ENCODE measurements around the gene NPIPB2. TPM values are rescaled to one million over a fixed set of nuclear protein-coding genes. Genes with fewer than 3 reads are reported as not detected.
"Not testable (repeated sequence)": the region's sequence is repeated elsewhere in the genome, so short reads cannot be mapped to it uniquely, and the experiment has no call there.

Gene NPIPB2
- total RNA-seq, 2 donors from 2014 or later, result 2.1 to 2.4 TPM

GRCh38 chr16:11963706-11964105 lies 21.9 kb upstream of the NPIPB2 start:
- DNase-seq (no peak), ATAC-seq (no peak)
- intact Hi-C loops (cut with DNase I), result no loop called here

DNA sequence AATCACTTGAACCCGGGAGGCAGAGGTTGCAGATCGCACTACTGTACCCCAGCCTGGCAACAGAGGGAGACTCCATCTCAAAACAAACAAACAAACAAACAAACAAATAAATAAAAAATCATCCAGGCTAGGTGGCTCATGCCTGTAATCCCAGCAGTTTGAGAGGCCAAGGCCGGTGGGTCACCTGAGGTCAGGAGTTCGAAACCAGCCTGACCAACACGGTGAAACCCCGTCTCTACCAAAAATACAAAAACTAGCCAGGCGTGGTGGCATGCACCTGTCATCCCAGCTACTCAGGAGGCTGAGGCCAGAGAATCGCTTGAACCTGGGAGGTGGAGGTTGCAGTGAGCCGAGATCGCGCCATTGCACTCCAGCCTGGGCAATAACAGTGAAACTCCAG lies 21.1 kb upstream of the NPIPB2 start:
- DNase-seq; intact Hi-C loops (cut with DNase I); ATAC-seq: not testable (repeated sequence)

GRCh38 chr16:11962457-11962856 lies 20.6 kb upstream of the NPIPB2 start:
- DNase-seq; intact Hi-C loops (cut with DNase I); ATAC-seq: not testable (repeated sequence)

- no peak for DNase-seq
- ATAC-seq, result peak in 1 of 2 donors; percentile 41
- intact Hi-C loops (cut with DNase I), result no loop called here
Observed at GRCh38 chr16:11957591-11958395, 15.9 kb upstream of the NPIPB2 start.

GRCh38 chr16:11956558-11956957 lies 14.7 kb upstream of the NPIPB2 start:
- ATAC-seq (no peak), DNase-seq (no peak)
- intact Hi-C loops (cut with DNase I), result no loop called here

GRCh38 chr16:11955713-11956123 lies 13.9 kb upstream of the NPIPB2 start:
- intact Hi-C loops (cut with DNase I), result no loop called here
- ATAC-seq, result no peak
- no peak for DNase-seq

- ATAC-seq; DNase-seq; intact Hi-C loops (cut with DNase I): not testable (repeated sequence)
Observed at GRCh38 chr16:11953576-11953975, 11.7 kb upstream of the NPIPB2 start.

- DNase-seq (no peak), ATAC-seq (no peak)
- intact Hi-C loops (cut with DNase I), result no loop called here
Observed at GRCh38 chr16:11950388-11950787, 8.5 kb upstream of the NPIPB2 start.

DNA sequence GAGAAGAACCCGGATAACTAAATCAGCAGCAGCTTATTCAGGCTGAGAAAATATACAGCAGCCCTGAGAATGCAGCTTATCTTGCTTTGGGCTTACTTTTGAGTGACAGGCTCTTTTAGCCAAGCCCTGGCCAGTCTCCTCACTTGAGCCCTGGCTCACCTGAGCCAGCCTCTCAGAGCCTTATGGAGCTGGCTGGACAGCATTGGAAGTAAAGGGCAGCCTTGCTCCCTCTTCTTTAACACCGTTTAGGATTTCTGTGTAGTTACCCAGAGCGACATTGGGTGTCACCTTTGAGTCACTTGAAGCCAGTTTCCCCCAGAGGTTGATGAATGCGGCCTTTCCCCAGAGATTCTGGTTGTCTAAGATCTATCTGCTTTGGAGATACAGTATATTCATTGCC lies 7.7 kb upstream of the NPIPB2 start:
- intact Hi-C loops (cut with DNase I), result loop anchor here in 1 of 2 donors (1.0 kb wide), 1 partner anchor 119 kb away; no protein-coding TSS in a partner anchor
- peak; percentile 44 to 55 for ATAC-seq
- no peak for DNase-seq

GRCh38 chr16:11948819-11949218 lies 7.0 kb upstream of the NPIPB2 start:
- DNase-seq, result no peak
- intact Hi-C loops (cut with DNase I), result loop anchor here in 1 of 2 donors (1.0 kb wide), 1 partner anchor 119 kb away; no protein-coding TSS in a partner anchor
- no peak for ATAC-seq

GRCh38 chr16:11946433-11946832 lies 4.6 kb upstream of the NPIPB2 start:
- ATAC-seq (no peak), DNase-seq (no peak)
- intact Hi-C loops (cut with DNase I), result no loop called here

DNA sequence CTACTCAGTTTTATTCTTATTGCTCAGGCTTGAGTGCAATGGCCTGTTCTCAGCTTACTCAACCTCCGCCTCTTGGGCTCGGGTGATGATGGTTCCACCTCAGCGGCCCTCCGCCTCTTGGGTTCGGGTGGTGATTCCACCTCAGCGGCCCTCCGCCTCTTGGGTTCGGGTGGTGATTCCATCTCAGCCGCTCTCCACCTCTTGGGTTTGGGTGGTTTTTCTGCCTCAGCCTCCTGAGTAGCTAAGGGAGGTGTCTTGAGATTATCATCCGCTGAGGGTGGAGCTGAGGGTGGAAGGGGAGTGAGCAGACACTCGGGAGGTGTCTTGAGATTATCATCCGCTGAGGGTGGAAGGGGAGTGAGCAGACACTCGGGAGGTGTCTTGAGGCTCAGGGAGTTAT lies 14.5 kb downstream of the NPIPB2 start:
- DNase-seq; intact Hi-C loops (cut with DNase I); ATAC-seq: not testable (repeated sequence)

DNA sequence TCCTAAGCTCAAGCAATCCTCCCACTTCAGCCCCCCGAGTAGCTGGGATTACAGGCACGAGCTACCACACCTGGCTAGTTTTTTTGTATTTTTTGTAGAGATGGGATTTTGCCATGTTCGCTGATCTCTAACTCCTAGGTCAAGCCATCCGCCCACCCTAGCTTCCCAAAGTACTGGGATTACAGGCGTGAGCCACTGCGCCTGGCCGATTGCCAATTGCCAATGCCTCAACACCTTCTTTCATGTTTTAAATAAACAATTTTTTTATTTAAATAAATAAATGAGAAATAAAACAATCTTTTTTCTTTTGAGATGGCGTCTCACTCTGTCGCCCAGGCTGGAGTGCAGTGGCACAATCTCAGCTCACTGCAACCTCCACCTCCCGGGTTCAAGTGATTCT lies 17.8 kb downstream of the NPIPB2 start:
- not testable (repeated sequence) for ATAC-seq, DNase-seq

GRCh38 chr16:11916524-11917285 lies 25.1 kb downstream of the NPIPB2 start:
- intact Hi-C loops (cut with DNase I), result loop anchor here in 1 of 2 donors (5.0 to 10.0 kb wide), 2 partner anchors 61 to 62 kb away; partner anchors contain the start of genes RSL1D1 and SNX29
- DNase-seq, result no peak
- no peak for ATAC-seq

More for the DNA sequence above, 17.8 kb downstream of the NPIPB2 start:
- intact Hi-C loops (cut with DNase I), result not testable (repeated sequence)

DNA sequence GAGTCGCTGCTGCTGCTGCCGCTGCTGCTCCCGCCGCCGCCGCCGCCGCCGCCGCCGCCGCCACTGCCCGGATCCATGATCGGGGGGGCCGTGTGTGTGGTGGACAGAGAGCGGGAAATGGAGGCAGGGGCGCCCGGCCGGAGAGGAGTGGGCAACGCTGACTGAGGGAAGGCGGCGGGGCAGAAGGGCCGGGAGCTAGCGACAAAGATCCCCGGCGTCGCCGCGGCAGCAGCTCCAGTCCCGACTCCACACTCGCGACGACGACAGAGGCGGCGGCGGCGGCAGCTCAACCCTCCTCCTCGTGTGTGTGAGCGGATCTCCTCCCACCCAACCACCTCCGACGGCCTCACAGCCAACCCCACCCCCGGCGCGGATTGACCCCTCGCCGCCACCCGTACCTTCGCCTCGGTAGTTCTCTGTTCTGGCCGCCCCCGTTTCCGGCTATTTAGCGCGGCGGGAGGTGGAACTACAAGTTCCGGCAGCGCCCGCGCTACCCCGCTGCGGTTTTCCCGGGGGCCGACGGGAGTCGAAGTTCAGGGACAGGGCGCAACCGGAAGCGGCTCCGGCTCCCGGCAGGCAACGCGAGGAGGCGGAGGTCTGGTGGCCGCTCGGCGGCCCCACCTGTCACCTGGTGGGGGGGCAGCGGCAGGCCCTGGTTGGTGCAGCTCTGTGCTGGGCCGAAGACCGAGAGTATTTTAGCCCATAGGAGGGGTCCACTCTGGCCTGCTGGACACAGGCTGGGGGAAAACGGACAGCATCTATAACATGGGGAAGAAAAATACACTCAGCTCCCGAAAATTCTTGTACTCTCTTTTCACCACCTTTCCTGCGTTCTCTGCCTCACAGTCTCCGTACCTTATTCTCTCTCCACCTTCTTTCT lies 26.0 kb downstream of the NPIPB2 start, which contains the start of gene GSPT1:
Gene GSPT1 (minus strand): TSS at position 313 of the 880 bp plus-strand sequence. CDS start 236 bp downstream, at position 77.
- ATAC-seq (peak; percentile 98), DNase-seq (peak; percentile 99)
- intact Hi-C loops (cut with DNase I), result loop anchor here in 1 of 2 donors (5.0 to 10.0 kb wide), 2 partner anchors 61 kb away; partner anchors contain the start of genes RSL1D1 and SNX29

- DNase-seq (peak; percentile 56), ATAC-seq (peak; percentile 29 to 46)
- intact Hi-C loops (cut with DNase I), result loop anchor here in 1 of 2 donors (5.0 to 10.0 kb wide), 2 partner anchors 60 to 62 kb away; partner anchors contain the start of genes RSL1D1 and SNX29
Observed at GRCh38 chr16:11915114-11915643, 26.7 kb downstream of the NPIPB2 start.

DNA sequence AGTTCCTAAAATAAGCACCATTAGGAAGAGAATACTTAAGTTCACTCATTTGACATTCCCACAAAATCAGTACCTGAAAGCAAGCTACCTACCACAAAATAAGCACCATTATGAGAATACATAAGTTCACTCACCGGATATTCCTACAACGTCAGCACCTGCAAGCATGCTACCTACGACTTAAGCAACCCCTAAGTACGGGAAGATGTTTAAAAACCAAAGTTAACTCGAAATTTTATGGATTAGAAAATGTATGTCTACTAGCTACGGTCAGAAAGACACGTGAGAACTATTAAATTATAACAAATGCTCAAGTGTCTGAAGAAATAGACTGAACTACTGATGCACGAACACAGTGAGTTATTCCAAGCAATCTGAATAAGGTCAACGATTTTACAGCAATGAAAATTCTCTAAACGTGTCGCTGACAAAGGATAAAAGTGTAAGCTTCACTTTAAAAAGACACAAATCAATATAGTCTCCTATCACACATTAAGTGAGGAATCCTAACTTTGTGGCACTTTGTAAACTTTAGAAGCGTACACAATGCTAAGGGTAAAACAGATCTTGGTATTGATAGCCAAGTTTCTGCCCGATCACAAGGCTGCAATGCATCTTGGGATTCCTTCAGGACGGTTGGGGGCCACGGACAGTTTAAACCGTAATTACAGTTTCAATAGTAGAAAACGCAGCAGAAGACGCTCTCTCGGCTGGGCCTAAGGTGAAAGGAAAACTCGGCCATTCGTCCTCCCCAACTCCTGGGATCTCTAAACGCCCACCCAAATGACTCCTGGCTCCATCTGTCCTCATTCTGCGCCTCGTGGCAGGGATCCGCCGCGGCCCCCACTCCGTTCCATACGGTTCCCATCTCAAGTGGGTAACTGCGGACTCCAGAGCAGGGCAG lies 27.4 kb downstream of the NPIPB2 start:
- ATAC-seq, result no peak
- DNase-seq, result no peak
- intact Hi-C loops (cut with DNase I), result loop anchor here in 1 of 2 donors (5.0 to 10.0 kb wide), 2 partner anchors 60 to 63 kb away; partner anchors contain the start of genes RSL1D1 and SNX29
